Mesodermal cell (in vitro differentiated cells): ENCODE measurements around the gene SCOC.
A peak's percentile ranks its signal among the peaks of the same experiment; 100 is the strongest.

Experiments
- H3K27ac ChIP-seq: 2 replicates; pipeline ENCODE4 v1.7.0; 2013; ENCODE audit warnings: mild to moderate bottlenecking, low read depth, low read length, moderate library complexity; ENCODE audit not compliant: severe bottlenecking
- H3K36me3 ChIP-seq: 2 replicates; pipeline ENCODE4 v1.7.1; 2013; ENCODE audit warnings: mild to moderate bottlenecking, low read length, moderate library complexity; ENCODE audit not compliant: control insufficient read depth, insufficient read depth
- H3K4me1 ChIP-seq: one replicate; pipeline ENCODE4 v1.7.1; 2013; ENCODE audit warnings: mild to moderate bottlenecking, low read length; ENCODE audit not compliant: insufficient read depth, control insufficient read depth, poor library complexity, severe bottlenecking
- H3K4me3 ChIP-seq: 2 replicates; pipeline ENCODE4 v1.7.0; 2013; ENCODE audit warnings: low read length, control low read depth, mild to moderate bottlenecking; ENCODE audit not compliant: insufficient read depth, poor library complexity, severe bottlenecking; ENCODE audit errors: extremely low read depth
- H3K9me3 ChIP-seq: 2 replicates; pipeline ENCODE4 v1.7.1; 2013; ENCODE audit warnings: mild to moderate bottlenecking, low read length, moderate library complexity; ENCODE audit not compliant: control insufficient read depth
- WGBS, 2 experiments: methylation state at CpG; one replicate each; pipeline ENCODE4 v1.1.5; 2013; ENCODE audit warnings: missing lambda C conversion rate in 2 of 2; ENCODE audit not compliant: insufficient coverage in 2 of 2; 5-methylcytosine and 5-hydroxymethylcytosine counted together

Gene SCOC

DNA sequence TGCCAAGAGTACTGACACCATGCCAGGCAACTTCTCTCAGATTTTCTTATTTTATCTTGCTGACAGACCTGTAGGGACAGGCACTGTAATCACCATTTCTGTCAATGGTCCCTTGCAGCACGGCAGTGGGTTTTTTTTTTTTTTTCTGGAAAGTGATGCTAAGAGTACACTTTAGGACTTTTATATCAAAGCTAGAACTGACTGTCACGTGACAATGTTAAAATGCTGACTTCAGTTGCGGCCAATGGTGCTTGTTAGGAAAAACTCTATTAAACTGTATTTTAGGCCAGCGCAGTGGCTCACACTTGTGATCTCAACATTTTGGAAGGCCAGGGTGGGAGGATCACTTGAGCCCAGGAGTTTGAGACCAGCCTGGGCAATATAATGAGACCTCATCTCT, 12.3 kb upstream of the SCOC start:
- Histone ChIP-seq H3K9me3 (no peaks in the 10 kb centered on the region), H3K27ac (no peak overlapping the region), H3K4me1 (no peaks in the 10 kb centered on the region), H3K36me3 (no peaks in the 10 kb centered on the region), H3K4me3 (no peak overlapping the region)
- 95% methylated on average over 3 to 4 of the region's 4 CpGs for WGBS, 2 experiments

DNA sequence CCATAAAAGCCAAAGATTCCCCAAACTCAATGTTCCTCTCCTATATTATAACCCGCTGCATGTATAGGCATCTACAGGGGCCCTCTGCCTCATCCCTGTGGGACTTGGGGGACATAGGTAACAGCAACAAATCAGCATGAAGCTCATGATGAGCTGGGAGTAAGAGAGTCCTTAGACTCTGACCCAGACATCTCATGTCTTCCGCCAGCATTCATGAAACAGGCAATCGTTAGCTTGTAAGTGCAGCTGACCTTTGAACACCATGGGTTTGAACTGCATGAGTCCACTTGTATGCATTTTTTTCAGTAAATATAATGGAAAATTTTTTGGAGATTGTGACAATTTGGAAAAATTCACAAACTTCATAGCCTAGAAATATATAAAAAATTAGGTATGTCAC, 10.4 kb upstream of the SCOC start:
- Histone ChIP-seq H3K9me3 (no peaks in the 10 kb centered on the region), H3K4me3 (no peak overlapping the region), H3K4me1 (no peaks in the 10 kb centered on the region), H3K36me3 (no peaks in the 10 kb centered on the region), H3K27ac (no peak overlapping the region)
- 75 to 100% methylated on average over 1 to 2 of the region's 3 CpGs for WGBS, 2 experiments

DNA sequence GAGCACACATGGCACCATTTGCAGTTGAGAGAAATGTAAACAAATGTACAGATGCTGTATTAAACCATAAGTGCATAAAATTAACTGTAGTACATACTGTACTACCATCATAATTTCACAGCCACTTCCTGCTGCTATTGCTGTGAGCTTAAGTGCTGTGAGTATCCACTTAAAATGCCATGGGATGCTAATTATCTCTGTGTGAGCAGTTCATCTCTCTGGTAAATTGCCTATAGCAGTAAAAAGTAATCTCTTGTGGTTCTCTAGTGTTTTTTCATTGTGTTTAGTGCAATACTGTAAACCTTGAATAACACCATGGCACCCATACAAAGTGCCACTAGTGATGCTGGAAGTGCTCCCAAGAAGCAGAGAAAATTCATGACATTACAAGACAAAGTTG, 9.9 kb upstream of the SCOC start:
- Histone ChIP-seq H3K4me1 (no peaks in the 10 kb centered on the region), H3K36me3 (no peaks in the 10 kb centered on the region), H3K9me3 (no peaks in the 10 kb centered on the region), H3K4me3 (no peak overlapping the region), H3K27ac (no peak overlapping the region)

DNA sequence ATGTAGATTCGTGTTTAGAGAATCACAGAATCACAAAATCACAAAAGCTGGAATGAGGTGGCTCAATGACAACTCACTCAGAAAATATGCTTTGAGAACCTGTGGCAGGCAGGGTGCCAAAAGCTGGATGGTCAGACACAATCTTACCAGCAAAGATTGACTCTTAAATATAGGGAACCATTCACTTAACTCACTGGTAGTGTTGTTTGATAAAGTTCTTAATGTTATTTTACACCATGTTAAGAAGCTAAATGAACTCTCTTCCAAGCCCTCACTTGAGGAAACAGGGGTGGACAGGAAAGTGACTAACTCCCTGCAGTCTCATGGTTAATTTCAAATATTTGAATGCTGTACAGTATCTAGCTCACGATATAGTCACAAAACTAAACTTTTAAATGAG, 5.7 kb upstream of the SCOC start:
- Histone ChIP-seq H3K9me3 (no peaks in the 10 kb centered on the region), H3K4me3 (no peak overlapping the region), H3K27ac (no peak overlapping the region), H3K36me3 (no peaks in the 10 kb centered on the region), H3K4me1 (no peaks in the 10 kb centered on the region)
- WGBS, 2 experiments, result 80% methylated on average over 1 of the region's 2 CpGs; no CpG with 5 or more reads in 1 of the 2 experiments

DNA sequence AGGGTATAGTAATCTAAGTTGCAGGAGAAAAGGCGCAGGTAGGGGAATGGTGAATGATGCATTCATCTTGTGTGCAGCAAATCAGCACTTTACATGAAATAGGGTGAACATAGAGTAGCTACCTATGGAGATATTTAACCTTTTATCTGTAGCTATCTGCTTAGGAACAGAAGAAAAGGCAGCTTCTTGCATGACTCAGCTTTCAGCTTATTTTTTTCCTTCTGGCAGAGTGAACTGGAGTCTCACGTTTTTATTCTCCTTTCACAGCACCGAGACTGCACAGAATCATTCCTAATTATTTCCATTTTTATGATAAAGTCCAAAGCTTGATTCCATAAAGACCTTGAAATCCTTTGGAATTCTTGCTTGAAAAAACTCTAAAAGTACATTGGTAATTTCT, 4.8 kb upstream of the SCOC start:
- WGBS, 2 experiments, result 54 to 80% methylated on average over 2 of the region's 3 CpGs
- no peaks in the 10 kb centered on the region for H3K36me3 ChIP-seq
- H3K4me3 ChIP-seq, result no peak overlapping the region
- H3K9me3 ChIP-seq, result no peaks in the 10 kb centered on the region
- H3K27ac ChIP-seq, result no peak overlapping the region
- no peaks in the 10 kb centered on the region for H3K4me1 ChIP-seq

DNA sequence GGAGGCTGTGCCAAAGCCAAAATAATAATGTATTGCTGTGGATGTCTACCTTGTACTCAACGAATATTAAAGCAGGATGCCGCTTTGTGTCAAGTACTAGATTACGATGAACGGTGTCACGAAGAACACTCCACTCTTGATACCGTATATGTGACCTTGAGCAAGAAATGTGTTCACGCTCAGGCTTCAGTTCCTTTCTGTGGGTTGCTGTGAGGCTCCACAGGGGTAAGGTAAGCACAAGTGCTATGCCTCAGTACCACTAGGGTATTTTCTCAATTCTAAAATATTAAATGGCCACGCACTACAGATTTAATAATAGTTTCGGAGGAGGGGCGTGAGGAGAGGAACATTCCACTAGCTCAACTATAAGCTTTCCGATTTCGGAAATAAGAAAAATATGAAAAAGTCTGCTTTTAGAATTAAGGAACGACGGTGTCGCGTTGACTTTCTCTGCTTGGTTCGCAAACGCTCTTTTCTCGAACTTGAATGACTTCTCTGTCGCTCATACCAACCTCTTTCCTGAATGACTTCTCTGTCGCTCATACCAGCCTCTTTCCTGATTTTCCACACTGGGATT, 607 bp upstream of the SCOC start:
- peak overlapping the region; percentile 77 for H3K4me3 ChIP-seq
- H3K27ac ChIP-seq, result peak overlapping the region; percentile 77
- H3K4me1 ChIP-seq, result peaks cover 9% of the 10 kb centered on the region
- WGBS, 2 experiments, result 5 to 6% methylated on average over 13 to 15 of the region's 21 CpGs
- H3K36me3 ChIP-seq, result no peaks in the 10 kb centered on the region
- H3K9me3 ChIP-seq, result no peaks in the 10 kb centered on the region

DNA sequence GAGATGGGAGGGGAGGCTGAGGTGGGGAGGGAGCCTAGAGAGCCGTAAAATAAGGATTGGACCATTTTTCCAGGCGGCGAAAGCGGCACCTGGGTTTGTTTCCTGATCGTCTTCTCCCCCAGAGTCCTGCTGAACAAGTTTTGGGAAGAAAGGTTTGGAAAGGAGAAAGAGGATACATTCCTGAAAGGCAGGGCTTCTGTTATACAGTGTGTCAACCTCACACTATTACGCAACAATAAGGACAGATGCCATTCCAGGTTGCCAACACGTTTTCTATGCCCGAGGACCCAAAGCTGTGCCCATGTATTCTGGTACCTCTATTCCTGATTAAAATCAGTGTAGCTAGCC, 658 bp downstream of the SCOC start:
- 3 to 10% methylated on average over 7 of the region's 8 CpGs for WGBS, 2 experiments
- H3K9me3 ChIP-seq, result no peaks in the 10 kb centered on the region
- H3K27ac ChIP-seq, result peak overlapping the region; percentile 94
- H3K4me1 ChIP-seq, result peaks cover 9% of the 10 kb centered on the region
- H3K36me3 ChIP-seq, result no peaks in the 10 kb centered on the region
- H3K4me3 ChIP-seq, result peak overlapping the region; percentile 77

DNA sequence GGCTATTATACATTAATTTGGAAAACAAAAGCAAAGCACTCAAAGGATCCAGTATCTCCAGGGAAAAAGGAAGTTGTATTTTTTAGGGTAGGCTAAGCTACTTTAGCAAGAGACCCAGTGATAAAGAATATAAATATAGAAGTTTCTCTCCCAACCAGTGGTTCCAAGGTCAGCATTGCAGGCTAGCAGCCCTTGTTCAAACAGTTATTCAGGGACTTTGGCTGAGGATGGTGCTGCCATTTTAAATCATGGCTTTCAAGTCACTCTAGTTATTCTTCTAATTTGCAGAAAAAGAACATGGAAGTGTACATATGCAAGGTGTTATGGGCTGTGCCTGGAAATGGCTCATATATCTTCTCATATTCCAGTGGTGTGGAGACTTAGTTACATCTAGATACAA, 9.3 kb downstream of the SCOC start:
- Histone ChIP-seq H3K4me3 (no peak overlapping the region), H3K27ac (no peak overlapping the region), H3K36me3 (peaks cover 3% of the 10 kb centered on the region), H3K9me3 (no peaks in the 10 kb centered on the region), H3K4me1 (no peaks in the 10 kb centered on the region)

DNA sequence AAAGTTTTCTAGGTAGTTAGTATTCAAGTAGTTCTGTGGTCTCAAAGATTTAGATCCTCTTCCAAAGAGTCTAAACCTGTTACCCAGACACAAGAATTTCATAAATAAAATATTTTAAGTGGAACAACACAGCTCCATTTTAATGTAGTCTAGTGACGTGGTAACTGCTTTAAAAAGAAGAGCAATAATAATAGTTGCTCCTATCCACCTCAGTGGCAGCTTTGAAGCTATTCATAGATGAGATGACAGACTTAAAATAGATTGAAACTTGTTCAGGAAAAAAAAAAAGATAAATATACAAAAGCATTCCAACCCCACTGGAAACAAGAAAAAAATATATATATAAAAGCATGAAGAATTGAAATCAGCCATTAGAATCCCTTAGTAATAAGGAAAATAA, 14.6 kb downstream of the SCOC start:
- Histone ChIP-seq H3K4me1 (no peaks in the 10 kb centered on the region), H3K36me3 (peaks cover 3% of the 10 kb centered on the region), H3K4me3 (no peak overlapping the region), H3K9me3 (no peaks in the 10 kb centered on the region), H3K27ac (no peak overlapping the region)
- WGBS, 2 experiments, result 100% methylated on average over 1 of the region's 1 CpG; no CpG with 5 or more reads in 1 of the 2 experiments

DNA sequence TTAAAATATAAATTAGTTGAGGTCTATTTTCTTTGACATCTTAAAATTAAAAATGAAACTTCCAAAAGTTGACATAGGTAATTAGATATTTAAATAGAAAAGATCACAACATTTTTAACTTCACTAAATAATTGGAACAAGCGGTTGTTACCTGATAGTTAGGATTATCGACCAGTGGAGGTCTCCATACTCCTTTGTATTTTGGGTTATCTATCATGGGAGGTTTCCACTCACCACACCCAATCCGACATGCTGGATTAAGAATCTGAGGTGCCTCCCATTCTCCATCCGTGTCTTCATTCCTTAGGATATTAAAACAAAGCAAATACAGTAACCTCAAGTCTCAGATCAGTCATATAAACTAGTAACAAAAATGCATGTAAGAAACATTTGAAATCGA, 22.2 kb downstream of the SCOC start:
- H3K27ac ChIP-seq, result no peak overlapping the region
- H3K4me1 ChIP-seq, result no peaks in the 10 kb centered on the region
- 87% methylated on average over 3 of the region's 5 CpGs; no CpG with 5 or more reads in 1 of the 2 experiments for WGBS, 2 experiments
- no peaks in the 10 kb centered on the region for H3K36me3 ChIP-seq
- no peaks in the 10 kb centered on the region for H3K9me3 ChIP-seq
- no peak overlapping the region for H3K4me3 ChIP-seq

DNA sequence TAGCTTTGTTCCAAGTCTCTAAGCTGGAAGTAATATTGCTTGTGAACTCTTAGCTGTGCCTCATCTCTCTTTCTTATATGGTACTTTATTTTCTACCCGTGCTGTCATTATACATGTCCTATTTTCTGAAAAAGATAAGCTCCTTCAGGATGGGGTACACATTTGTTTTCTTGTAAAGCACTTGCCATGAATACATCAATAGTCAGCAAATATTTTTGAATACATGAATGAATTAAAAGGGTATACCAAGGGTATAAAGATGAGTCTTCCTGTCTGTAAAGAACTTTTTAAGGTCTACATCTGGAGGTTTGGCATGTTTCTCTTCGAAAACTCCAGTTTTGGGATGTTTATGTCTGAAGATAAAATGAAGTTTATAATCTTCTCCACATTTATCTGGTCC, 26.7 kb downstream of the SCOC start:
- H3K9me3 ChIP-seq, result no peaks in the 10 kb centered on the region
- no peaks in the 10 kb centered on the region for H3K4me1 ChIP-seq
- no peak overlapping the region for H3K27ac ChIP-seq
- no peak overlapping the region for H3K4me3 ChIP-seq
- no CpG with 5 or more reads among the region's 2 CpGs for WGBS, 2 experiments
- H3K36me3 ChIP-seq, result no peaks in the 10 kb centered on the region

DNA sequence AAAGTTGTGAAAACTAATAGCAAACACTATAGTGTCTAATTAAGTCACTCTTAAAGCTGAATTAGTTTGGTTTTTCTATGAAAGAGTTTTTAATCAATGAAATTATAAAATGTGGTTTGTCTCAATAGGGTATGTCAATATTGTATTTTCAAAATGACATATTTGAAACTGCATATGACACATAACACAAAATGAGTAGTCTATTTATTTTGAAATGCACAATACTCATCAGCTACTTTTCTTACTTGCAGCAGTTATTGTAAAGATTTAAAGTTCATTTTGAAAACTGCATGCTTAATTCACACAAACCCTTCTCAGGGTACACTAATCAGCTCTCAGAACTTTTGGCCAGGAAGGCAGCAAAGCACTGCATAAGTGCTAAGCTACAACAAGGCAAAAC, 32.8 kb downstream of the SCOC start:
- Histone ChIP-seq H3K27ac (no peak overlapping the region), H3K9me3 (no peaks in the 10 kb centered on the region), H3K4me1 (no peaks in the 10 kb centered on the region), H3K4me3 (no peak overlapping the region), H3K36me3 (no peaks in the 10 kb centered on the region)
